KMS-11 (cell line): ENCODE data around the gene ARID1B.
A peak's percentile ranks its signal among the peaks of the same experiment; 100 is the strongest.

Experiments used
- H2AFZ ChIP-seq: fragments of 200-600 bp; sonication (generic); 2 replicates; pipeline ENCODE4 v1.6.1; 2016; ENCODE audit warnings: antibody characterized with exemption, mixed run types, low read depth
- H3K27ac ChIP-seq: fragments of 200-600 bp; sonication (generic); 2 replicates; pipeline ENCODE4 v1.6.1; 2016; ENCODE audit warnings: mild to moderate bottlenecking, mixed run types
- H3K27me3 ChIP-seq: fragments of 200-600 bp; sonication (generic); 2 replicates; pipeline ENCODE4 v1.6.1; 2017; ENCODE audit warnings: mild to moderate bottlenecking, low read depth, mixed run types, moderate library complexity; ENCODE audit not compliant: insufficient read depth
- H3K36me3 ChIP-seq: fragments of 200-600 bp; sonication (generic); 2 replicates; pipeline ENCODE4 v1.6.1; 2017; ENCODE audit warnings: mild to moderate bottlenecking, mixed run types; ENCODE audit not compliant: insufficient read depth
- H3K4me1 ChIP-seq: fragments of 200-600 bp; sonication (generic); 2 replicates; pipeline ENCODE4 v1.6.1; 2016; ENCODE audit warnings: mild to moderate bottlenecking, low read depth, mixed run types; ENCODE audit not compliant: poor library complexity, severe bottlenecking
- H3K4me2 ChIP-seq: fragments of 200-600 bp; sonication (generic); 2 replicates; pipeline ENCODE4 v1.7.0; 2016; ENCODE audit warnings: mild to moderate bottlenecking, mixed run types
- H3K4me3 ChIP-seq: fragments of 200-600 bp; sonication (generic); IDR thresholded peaks from 2 replicates; pipeline ENCODE4 v1.6.1; 2017; ENCODE audit warnings: low read depth, low read length, mixed read lengths; ENCODE audit not compliant: insufficient read depth
- H3K79me2 ChIP-seq: fragments of 200-600 bp; sonication (generic); 2 replicates; pipeline ENCODE4 v1.6.1; 2016; ENCODE audit warnings: low read depth, mixed run types; ENCODE audit not compliant: insufficient read depth
- H3K9ac ChIP-seq: fragments of 200-600 bp; sonication (generic); 2 replicates; pipeline ENCODE4 v1.6.1; 2016; ENCODE audit warnings: mild to moderate bottlenecking, mixed run types
- H4K20me1 ChIP-seq: fragments of 200-600 bp; sonication (generic); 2 replicates; pipeline ENCODE4 v1.6.1; 2016; ENCODE audit warnings: mild to moderate bottlenecking, mixed run types; ENCODE audit not compliant: insufficient read depth
- TF ChIP-seq, protein P1 (sequence below): fragments of 200-600 bp; sonication (generic); conservative IDR thresholded peaks from 2 replicates; pipeline ENCODE4 v1.6.1; 2017; ENCODE audit warnings: low read depth, mild to moderate bottlenecking, antibody characterized with exemption, low read length, moderate library complexity, mixed read lengths

ARID1B gene

DNA sequence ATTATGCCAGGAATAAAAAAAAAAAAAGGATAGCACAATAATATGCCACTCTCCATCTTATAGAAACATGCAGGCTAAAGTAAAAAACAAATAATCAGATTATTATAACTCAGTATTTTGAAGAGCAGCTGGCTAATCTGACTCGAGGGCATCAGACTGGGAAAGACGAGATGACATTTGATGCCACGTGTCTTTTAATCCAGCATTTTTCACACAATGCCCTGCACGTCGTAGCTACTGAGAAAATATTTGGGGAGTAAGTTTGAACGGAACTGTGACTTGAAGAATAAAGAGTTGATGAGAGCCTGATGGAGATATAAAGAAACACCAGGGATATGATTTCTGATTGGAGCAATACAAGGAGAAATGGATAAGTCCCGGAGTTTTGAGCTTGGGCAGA is 237.7 kb downstream of the ARID1B start:
- Histone ChIP-seq H3K4me1 (peaks cover 33% of the 10 kb centered on the region), H3K36me3 (no peaks in the 10 kb centered on the region), H3K27me3 (no peaks in the 10 kb centered on the region), H4K20me1 (no peaks in the 10 kb centered on the region), H3K9ac (no peak overlapping the region), H3K4me2 (no peak overlapping the region), H3K4me3 (no peak overlapping the region), H2AFZ (no peak overlapping the region), H3K79me2 (peaks cover 83% of the 10 kb centered on the region), H3K27ac (no peak overlapping the region)
- TF ChIP-seq, protein P1, sequence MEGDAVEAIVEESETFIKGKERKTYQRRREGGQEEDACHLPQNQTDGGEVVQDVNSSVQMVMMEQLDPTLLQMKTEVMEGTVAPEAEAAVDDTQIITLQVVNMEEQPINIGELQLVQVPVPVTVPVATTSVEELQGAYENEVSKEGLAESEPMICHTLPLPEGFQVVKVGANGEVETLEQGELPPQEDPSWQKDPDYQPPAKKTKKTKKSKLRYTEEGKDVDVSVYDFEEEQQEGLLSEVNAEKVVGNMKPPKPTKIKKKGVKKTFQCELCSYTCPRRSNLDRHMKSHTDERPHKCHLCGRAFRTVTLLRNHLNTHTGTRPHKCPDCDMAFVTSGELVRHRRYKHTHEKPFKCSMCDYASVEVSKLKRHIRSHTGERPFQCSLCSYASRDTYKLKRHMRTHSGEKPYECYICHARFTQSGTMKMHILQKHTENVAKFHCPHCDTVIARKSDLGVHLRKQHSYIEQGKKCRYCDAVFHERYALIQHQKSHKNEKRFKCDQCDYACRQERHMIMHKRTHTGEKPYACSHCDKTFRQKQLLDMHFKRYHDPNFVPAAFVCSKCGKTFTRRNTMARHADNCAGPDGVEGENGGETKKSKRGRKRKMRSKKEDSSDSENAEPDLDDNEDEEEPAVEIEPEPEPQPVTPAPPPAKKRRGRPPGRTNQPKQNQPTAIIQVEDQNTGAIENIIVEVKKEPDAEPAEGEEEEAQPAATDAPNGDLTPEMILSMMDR: no peak

DNA sequence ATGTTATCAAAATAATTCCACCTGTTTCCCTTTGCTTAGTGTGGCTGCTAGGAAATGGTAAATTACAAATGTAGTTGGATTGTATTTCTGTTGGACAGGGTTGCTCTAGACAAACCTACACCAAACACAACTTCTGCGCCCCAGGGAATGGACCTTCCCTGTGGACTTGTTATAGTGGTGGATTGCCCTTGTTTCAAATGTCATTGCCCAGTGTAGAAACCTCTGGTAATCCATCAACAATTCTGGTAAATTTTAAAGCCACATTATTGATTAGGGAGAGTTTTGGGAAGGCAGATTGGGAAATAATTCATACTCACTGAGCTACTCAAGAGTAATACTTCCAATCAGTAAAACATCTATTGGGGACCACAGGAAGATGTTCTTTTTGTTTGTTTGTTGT is 239.8 kb downstream of the ARID1B start:
- H3K36me3 ChIP-seq: no peaks in the 10 kb centered on the region
- H3K27ac ChIP-seq: no peak overlapping the region
- peaks cover 64% of the 10 kb centered on the region for H3K79me2 ChIP-seq
- H3K4me3 ChIP-seq: no peak overlapping the region
- peaks cover 37% of the 10 kb centered on the region for H3K4me1 ChIP-seq
- TF ChIP-seq, protein P1: no peak
- no peak overlapping the region for H3K4me2 ChIP-seq
- no peak overlapping the region for H3K9ac ChIP-seq
- H4K20me1 ChIP-seq: no peaks in the 10 kb centered on the region
- H3K27me3 ChIP-seq: no peaks in the 10 kb centered on the region
- no peak overlapping the region for H2AFZ ChIP-seq

DNA sequence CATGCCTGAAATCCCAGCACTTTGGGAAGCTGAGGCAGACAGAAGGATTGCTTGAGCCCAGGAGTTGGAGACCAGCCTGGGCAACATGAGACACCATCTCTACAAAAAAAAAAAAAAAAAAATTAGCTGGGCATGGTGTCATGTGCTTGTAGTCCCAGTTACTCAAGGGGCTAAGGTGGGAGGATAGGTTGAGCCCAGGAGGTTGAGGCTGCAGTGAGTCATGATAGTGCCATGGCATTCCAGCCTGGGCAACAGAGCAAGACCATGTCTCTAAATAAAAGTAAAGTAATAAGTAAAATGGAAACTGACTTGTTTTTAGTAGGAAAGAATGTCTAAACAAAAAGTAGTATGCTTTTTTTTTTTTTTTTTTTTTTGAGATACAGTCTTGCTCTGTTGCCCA is 240.7 kb downstream of the ARID1B start:
- Histone ChIP-seq H3K79me2 (peaks cover 62% of the 10 kb centered on the region), H3K27ac (no peak overlapping the region), H3K4me1 (peaks cover 44% of the 10 kb centered on the region), H3K36me3 (no peaks in the 10 kb centered on the region), H3K9ac (no peak overlapping the region), H2AFZ (no peak overlapping the region), H3K4me2 (no peak overlapping the region), H3K27me3 (no peaks in the 10 kb centered on the region), H4K20me1 (no peaks in the 10 kb centered on the region), H3K4me3 (no peak overlapping the region)
- TF ChIP-seq, protein P1: no peak

DNA sequence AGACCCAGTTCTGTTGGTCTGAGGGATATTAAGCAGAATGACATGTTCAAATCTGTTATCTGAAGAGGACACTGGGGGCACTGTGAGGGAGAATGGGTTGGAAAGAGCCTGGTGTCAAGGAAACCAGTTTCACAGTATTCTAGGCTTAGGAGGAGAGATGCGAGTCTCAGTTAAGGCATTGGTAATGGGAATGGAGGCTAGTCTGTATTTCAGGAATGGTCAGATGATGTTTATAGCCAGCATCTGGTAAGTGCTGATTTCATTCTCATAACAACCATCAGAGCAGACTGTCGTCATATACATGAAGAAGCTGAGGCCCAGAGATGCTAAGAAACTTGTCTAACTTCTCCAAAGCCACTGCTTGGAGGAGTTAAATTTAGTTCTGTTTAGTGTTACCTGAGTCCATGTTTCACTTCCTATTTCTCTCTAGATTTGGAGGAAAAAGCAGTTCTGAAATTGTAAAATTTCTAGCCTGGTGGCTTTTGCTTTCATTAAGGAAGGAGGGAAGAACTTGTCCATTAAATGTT is 242.0 kb downstream of the ARID1B start:
- H2AFZ ChIP-seq: no peak overlapping the region
- no peak overlapping the region for H3K9ac ChIP-seq
- no peaks in the 10 kb centered on the region for H3K36me3 ChIP-seq
- peaks cover 72% of the 10 kb centered on the region for H3K79me2 ChIP-seq
- no peaks in the 10 kb centered on the region for H3K27me3 ChIP-seq
- TF ChIP-seq, protein P1: no peak
- H3K4me2 ChIP-seq: peak overlapping the region; percentile 93
- peaks cover 55% of the 10 kb centered on the region for H3K4me1 ChIP-seq
- peak overlapping the region; percentile 99; the same call in 1 of the 2 replicates for H3K27ac ChIP-seq
- no peak overlapping the region for H3K4me3 ChIP-seq
- no peaks in the 10 kb centered on the region for H4K20me1 ChIP-seq
